HG03066 (cell line): Measurements from ENCODE around the gene NUP62.
"Not testable (repeated sequence)": the region's sequence is repeated elsewhere in the genome, so short reads cannot be mapped to it uniquely, and the experiment has no call there.

Experiments
- ATAC-seq: cut with Tn5 transposase; IDR thresholded peaks from one replicate; pipeline ENCODE4 v1.9.1; 2021; ENCODE audit warnings: low read depth; ENCODE audit not compliant: unreplicated experiment

Gene NUP62

GRCh38 chr19:49927526-49928264, 1.6 kb downstream of the NUP62 start:
- ATAC-seq, result no peak

- ATAC-seq, result no peak
Measured at GRCh38 chr19:49926515-49926914, 2.8 kb downstream of the NUP62 start.

DNA sequence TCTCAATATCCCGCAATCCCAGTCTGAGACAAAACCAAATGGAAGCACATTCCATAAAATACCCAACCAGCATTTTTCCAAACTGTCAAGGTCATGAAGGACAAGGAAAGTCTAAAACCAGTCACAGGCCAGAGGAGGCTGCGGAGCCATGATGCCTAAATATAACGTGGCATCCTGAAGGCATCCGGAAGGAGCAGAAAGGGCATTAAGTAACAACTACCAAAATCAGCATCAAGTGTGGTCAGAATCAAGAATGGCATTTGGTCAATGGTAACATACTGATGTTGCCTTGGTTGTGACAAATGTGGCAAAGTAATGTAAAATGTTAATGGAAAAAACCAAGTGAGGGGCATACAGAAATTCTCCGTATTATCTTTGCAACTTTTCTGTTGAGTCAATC, 3.8 kb downstream of the NUP62 start:
- ATAC-seq, result no peak

- ATAC-seq, result not testable (repeated sequence)
Measured at GRCh38 chr19:49924881-49925210, 4.5 kb downstream of the NUP62 start.

GRCh38 chr19:49924004-49924880, 5.1 kb downstream of the NUP62 start:
- ATAC-seq, result no peak

GRCh38 chr19:49923055-49924003, 6.0 kb downstream of the NUP62 start:
- no peak for ATAC-seq

GRCh38 chr19:49921871-49922795, 7.2 kb downstream of the NUP62 start:
- no peak for ATAC-seq

DNA sequence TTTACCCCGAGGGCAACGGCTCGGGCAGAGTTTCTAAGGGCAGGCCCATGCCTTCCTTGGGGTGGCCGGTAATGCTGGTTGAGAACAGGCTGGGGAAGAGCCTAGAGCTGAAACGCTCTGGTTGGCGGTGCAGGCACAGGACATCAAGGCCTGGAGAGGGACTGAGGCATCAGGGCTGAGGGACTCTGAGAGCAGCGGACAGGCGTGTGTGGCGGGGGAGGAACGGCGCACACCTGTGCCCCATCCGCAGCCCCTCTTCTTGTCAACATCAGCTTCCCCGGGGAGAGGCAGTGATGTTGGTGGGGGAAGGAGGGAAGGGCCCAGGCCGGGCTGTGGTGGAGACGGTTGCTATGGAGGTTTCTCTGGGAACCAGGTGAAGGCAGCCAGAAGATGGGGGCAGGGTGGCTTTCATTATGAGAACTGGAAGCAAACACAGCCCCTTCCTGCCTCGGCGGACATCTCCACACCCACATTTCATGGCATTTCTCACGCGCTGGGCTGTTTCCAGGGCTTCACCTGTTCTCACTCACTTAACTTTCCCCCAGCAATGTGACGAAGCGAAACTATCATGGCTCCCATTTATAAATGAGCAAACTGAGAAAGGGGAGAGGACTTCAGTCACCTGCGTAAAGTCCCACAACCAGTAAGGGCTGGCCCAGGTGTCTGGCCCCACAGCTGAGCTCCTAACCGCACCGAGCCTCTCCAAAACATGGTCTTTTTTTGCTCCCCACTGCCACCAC, 8.5 kb downstream of the NUP62 start:
- no peak for ATAC-seq

DNA sequence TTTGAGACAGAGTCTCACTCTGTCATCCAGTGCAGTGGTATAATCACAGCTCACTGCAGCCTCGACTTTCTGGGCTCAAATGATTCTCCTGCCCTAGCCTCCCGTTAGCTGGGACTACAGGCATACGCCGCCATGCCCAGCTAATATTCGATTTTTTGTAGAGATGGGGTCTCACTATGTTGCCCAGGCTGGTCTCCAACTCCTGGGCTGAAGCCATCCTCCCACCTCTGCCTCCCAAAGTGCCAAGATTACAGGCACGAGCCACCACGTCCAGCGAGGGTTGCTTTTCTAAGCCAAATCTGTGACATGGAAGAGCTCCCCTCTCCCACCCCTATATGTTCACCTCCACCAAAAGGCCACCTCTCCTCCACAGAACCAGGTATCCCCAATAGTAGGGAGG, 11.2 kb downstream of the NUP62 start:
- ATAC-seq, result no peak

GRCh38 chr19:49916839-49917733, 12.2 kb downstream of the NUP62 start:
- ATAC-seq, result no peak

- ATAC-seq, result no peak
Measured at GRCh38 chr19:49915271-49915670, 14.0 kb downstream of the NUP62 start.

DNA sequence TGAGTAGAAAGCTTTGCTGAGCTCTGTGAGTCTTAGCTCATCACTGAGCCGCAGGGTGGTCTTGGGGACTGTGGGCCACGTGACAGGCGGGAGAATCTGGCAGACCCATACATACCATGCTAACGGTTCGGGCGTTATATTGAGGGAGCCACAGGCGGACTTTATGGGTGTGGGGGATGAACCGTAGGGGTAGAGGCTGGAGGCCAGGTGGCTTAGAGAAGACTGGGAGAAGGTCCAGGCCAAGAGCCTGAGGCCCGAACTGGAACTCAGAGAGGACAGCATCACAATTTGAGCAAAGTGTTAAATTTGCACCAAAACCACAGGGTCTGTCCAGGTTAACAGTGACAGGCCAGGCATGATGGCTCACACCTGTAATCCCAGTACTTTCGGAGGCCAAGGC, 15.6 kb downstream of the NUP62 start:
- ATAC-seq, result no peak

GRCh38 chr19:49912965-49913685, 16.2 kb downstream of the NUP62 start:
- no peak for ATAC-seq

GRCh38 chr19:49911381-49912145, 17.7 kb downstream of the NUP62 start:
- no peak for ATAC-seq

DNA sequence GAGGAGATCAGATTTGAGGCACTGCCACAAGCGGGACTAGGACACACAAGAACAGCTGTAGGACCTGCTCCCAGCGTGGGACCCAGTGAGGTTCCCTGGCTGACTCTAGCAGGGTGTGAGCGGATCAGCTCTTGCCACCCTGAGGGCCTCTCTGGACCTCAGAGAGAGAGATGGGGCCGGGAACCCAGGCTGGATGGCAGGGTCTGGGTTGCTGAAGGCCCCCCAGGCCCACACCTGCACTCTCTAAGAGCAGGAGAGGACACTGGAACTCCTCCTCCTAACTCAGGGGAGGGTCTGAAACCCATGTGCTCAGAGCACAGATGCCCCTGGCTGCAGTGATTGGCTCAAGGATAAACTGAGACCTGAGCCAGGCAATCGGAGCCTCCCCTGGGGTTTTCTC, 19.1 kb downstream of the NUP62 start:
- no peak for ATAC-seq

DNA sequence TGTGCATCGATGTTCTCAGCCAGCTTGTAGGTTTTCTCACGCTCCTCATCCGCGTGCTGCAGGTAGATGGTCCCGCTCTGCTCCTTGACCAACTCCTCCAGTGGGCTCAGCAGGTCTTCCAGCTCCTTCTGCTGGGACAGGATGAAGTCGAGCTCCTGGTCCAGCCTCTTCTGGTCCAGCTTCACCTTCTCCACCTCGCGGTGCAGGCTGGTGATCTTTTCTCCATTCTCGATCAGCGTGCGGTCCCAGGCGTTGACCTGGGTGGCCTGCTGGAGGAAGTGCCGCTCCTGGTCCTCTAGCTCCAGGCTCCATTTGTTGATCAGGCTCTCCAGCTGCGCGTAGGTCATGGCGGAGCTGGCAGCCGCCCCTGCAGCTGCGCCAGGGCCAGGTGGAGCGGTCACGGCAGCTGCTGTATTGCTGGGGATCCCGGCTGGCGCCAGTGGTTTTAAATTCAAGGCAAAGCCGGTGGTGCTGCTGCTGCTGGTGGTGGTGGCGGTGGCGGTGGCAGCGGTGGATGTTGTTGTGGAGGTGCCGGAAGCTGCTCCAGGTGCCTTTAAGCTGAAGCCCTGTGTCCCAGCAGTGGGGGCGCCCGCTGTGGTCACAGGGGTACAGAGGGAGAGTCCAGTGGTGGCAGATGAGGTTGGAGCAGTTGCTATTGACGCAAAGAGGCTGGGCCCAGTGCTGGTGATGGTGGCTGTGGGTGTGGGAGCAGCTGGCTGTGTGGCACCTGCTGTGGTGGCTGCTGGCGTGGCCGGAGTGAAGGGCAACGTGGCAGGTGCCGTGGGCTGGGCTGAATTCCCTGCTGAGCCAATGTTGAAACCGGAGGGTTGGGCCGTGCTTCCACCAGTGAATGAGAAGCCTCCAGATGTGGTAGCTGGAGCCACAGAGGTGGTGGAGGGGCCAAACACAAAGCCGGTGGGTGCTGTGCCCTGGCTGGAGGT, 20.6 kb downstream of the NUP62 start:
- ATAC-seq, result no peak
